Activated gamma-delta T cell treated with Interleukin-2 at 50 U/mL for 16 hours (primary cell): ENCODE data around the gene CAND2.

Experiments used
- DNase-seq: peaks from one replicate; pipeline ENCODE4 v3.0.0-alpha.2; 2020

Gene CAND2

GRCh38 chr3:12808587-12808986 is 12.1 kb downstream of the CAND2 start:
- no peak for DNase-seq

DNA sequence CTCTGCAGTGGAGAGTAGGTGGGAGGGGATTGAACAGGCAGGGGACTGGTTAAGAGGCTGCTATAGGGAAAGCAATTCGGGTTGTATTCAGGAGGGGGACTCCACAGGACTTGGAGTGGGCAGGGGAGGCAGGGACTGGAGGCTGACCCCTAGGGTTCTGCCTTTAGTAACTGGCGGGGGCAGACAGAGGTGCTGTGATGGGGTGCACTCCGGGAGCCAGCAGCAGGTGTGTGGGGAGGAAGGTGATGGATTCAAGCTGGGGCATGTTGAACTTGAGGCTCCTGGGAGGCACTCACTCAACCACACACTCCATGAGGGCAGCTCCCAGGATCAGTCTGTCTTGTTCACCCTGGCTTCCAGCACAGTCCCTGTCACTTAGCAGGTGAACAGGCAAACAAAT is 12.5 kb downstream of the CAND2 start:
- no peak for DNase-seq

DNA sequence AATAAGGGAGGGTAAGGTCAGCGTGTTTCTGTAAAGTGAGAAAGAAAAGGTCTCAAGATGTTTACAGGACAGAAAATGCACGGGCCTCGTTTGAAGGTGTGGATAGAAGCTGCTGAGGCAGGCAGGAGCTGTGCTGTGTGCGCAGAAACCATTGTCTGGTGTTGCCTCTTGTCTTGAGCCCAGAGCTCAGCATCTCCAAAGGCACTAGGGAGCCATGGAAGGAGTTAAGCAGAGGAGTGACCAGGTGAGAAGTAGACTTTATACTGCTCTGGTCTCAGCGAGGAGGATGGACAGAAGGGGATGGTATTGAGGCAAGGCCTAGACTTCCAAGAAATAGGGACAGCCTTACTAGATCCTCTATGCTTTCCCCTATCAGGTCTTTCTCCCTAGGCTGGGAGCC is 13.0 kb downstream of the CAND2 start:
- DNase-seq = no peak

DNA sequence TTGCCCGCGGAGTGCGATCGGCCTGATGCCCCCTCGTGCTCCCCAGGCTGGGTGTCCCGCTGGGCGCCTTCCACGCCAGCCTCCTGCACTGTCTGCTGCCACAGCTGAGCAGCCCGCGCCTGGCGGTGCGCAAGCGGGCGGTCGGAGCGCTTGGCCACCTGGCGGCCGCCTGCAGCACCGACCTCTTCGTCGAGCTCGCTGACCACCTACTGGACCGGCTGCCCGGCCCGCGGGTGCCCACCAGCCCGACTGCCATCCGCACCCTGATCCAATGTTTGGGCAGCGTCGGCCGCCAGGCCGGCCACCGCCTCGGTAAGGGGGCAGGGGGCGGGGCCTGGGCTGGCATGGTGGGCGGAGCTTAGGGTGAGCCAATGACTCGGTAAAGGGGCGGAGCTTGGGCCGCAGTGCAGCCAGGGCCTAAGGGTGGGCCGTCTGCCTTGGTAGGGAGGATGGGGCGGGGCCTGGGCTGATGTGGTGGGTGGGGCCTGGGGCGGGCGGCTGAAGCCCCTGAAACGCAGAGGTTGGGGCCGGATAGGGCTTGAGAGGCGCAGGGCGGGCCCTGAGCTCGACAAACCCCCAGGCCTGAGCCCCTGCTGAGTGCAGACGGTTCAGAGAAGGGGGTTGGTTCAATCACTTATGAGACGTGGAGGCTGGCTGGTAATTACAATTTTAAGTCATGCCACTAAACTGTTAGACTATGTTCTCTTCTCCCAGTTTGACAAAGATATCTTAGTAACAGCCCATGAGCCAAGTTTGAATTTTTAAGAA is 13.7 kb downstream of the CAND2 start:
- peak; percentile 97 for DNase-seq

DNA sequence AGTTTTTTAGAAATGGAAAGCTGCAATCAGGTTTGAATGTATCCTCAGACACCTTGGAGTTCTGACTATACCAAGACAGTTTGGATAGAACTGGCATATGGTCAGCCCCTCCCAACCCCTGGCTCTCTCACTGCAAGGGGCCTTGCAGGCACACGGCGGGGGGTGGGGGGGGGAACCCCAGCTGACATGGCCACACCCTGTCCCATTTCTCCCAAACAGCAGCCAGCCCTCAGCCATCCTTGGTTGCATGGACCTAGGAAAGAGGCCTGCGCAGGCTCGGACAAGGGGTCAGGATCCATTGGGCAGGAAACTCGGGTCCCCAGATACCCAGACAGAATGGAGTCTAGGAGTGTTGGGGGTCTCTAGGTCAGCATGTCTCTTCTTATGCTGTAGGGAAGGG is 14.5 kb downstream of the CAND2 start:
- DNase-seq = no peak

DNA sequence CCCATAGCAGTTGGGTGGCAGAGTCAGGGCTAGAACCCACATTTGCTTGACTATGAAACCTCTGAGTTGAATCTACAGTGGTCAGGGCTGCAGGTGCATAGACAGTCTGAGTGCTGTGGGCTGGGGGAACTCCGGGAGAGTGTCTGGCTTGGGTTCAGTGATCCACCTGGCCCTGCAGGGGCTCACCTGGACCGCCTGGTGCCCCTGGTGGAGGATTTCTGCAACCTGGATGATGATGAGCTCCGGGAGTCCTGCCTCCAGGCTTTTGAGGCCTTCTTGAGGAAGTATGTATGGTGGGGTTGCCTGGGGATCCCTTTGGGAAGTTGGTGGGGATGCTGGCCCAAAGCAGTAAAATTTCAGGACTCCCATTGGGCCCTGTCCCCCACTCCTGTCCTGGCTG is 16.3 kb downstream of the CAND2 start:
- no peak for DNase-seq

DNA sequence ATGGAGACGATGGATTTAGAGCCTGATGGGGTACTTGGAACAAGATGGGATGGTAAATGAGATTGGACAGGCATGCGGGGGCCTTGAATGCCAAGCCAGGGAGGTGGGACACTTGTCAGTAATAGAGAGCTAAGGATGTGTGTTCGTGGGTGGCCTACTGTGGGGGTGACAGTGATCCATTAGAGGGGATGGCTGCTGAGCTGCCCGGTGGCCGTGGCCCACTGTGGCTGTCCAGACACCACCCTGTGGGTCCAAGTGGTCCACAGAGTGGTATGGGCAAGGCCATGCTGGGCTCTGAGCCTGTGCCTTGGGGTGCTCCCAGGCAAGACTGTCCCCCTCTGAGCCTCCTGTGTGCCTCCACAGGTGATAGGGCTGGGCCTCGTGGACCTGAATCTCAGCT is 17.5 kb downstream of the CAND2 start:
- DNase-seq = no peak

DNA sequence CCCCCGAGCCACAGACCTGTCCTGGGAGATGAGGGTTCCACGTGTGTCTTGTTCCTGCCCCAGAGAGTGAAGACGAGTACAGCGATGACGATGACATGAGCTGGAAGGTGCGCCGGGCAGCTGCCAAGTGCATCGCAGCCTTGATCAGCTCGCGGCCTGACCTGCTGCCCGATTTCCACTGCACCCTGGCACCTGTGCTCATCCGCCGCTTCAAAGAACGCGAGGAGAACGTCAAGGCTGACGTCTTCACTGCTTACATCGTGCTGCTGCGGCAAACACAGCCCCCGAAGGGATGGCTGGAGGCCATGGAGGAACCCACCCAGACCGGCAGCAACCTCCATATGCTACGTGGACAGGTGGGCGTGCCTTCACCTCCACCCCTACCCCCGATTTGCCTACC is 18.6 kb downstream of the CAND2 start:
- DNase-seq = no peak

GRCh38 chr3:12815719-12816118 is 19.2 kb downstream of the CAND2 start:
- no peak for DNase-seq

GRCh38 chr3:12816521-12817342 is 20.3 kb downstream of the CAND2 start:
- DNase-seq = no peak

DNA sequence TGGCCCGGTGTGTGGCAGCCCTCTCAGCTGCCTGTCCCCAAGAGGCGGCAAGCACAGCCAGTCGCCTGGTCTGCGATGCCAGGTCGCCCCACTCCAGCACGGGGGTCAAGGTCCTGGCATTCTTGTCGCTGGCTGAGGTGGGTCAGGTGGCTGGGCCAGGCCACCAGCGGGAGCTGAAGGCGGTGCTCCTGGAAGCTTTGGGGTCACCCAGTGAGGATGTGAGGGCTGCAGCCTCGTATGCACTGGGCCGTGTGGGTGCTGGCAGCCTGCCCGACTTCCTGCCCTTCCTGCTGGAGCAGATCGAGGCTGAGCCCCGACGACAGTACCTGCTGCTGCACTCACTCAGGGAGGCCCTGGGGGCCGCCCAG is 20.8 kb downstream of the CAND2 start:
- DNase-seq = no peak

GRCh38 chr3:12818273-12818672 is 21.8 kb downstream of the CAND2 start:
- DNase-seq = no peak

GRCh38 chr3:12818773-12819172 is 22.3 kb downstream of the CAND2 start:
- DNase-seq = no peak

DNA sequence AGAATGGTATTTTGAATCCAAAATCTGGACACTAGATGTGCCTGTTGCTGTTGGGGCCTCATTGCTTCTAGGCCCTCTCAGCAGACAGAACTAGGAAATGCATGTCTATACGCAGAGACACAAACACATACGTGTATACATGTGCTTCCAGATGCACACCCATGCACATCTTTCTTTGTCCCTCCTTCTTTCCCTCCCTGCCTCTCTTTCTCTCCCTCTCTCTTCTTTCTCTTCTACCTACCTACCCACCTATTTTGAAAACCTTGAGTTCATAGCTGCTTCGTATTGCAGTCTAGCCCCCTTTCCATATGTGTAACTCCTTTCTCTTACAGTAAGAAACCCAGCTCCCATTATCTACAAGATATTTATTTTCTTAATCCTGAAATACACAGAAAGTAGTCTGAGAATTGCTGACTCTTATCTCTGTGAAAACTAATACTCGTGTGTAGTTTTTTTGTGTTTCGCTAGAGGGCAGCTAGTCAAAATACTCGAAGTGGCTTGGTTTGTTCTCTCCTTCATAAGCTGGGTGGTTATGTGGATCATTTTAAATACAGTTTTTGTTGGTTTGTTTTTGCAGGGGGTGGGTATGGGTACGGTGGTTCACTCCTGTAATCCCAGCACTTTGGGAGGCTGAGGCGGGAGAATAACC is 26.4 kb downstream of the CAND2 start:
- no peak for DNase-seq

DNA sequence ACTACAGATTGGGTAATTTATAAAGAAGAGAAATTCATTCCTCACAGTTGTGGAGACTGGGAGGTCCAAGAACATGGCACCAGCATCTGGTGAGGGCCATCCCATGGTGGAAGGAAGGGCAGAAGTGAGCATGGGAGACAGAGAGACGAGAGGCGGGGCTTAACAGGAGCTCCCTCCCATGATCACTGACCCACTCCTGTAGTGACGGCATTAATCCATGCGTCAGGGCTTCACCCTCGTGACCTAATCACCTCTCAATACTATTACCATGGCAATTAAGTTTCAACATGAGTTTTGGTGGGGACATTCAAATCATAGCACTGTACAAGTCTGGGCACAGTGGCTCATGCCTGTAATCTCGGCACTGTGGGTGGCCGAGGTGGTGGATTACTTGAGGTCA is 27.8 kb downstream of the CAND2 start:
- DNase-seq = no peak

- DNase-seq = no peak
These were observed 28.7 kb downstream of the CAND2 start for GRCh38 chr3:12825156-12825555.

DNA sequence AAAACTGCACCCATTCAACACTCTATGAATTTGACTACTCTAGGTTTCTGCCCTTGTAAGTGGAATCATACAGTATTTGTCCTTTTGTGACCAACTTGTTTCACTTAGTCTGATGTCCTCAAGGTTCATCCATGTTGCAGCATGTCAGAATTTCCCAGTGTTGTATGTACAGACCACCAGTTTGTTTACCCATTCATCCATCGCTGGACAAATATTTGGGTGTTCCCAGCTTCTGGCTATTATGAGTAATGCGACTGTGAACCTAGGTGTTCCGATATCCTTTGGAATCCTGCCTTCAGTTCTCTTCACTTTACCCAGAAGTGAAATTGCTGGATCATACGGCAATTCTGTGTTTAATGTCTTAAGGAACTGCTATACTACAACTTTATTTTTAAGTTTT is 32.3 kb downstream of the CAND2 start:
- no peak for DNase-seq

DNA sequence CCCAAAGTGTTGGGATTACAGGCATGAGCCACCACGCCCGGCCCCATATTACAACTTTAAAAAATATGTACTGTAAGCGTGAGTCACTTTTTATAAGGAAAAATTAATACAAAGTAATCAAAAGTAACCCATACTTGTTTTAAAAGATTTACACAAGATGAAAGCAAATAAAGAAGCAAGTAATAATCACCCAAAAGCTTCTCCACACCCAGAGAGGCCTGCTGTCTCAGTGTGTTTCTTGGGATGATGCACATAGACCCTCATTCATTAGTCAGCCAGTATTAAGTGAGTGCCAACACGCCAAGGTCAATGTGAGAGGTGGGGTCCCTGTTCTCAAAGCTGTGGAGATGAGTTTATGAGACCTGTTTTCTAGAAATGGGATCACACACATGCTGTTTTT is 32.9 kb downstream of the CAND2 start:
- no peak for DNase-seq

- DNase-seq = no peak
These were observed 33.7 kb downstream of the CAND2 start for GRCh38 chr3:12829886-12830784.

GRCh38 chr3:12830785-12831156 is 34.3 kb downstream of the CAND2 start:
- no peak for DNase-seq

GRCh38 chr3:12831301-12831866 is 34.9 kb downstream of the CAND2 start:
- no peak for DNase-seq

DNA sequence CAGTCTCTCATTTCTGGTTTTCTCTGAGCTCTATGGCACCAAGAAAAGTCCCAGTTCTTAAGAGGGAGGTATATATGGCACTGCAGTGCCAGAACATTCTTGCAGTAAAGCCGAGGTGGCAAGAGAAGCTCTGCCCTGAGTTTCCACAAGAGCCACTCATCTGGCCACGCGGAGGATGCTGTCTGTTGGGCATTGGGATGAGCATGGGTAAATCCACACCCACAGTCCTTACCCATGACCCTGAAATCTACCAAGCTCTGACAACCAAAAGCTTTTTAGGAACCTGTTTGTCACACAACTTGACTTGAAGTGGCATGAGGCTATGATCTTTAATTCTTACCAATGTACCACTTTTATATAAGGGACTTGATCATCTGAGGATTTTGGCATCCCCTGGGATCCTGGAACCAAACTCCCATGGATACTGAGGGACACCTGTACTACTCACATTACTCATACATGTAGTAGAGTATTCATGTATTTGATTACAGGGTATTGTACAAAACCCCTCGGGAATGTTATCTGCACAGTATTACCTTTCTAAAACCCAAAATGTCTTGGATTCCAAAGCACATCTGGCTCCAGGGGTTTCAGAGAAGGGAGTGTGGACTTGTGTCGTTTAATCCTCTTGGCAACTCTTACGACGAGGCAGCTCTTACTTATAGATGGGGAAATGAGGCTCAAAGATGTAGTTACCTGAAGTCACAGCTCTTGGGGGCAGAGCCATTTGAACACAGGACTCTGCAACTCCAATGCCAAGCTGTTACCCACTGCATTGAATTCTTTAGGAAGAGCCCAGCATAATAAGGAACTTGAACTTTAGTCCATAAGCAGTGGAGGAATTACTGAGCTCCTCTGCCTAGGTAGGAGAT is 36.1 kb downstream of the CAND2 start:
- no peak for DNase-seq
